ENCODE data around the gene KCNJ3.

The KCNJ3 gene

GRCh38 chr2:154709215-154709614 is 10.7 kb downstream of the KCNJ3 start:
- no peak for DNase-seq

GRCh38 chr2:154710078-154710477 is 11.6 kb downstream of the KCNJ3 start:
- no peak for DNase-seq

- no peak for DNase-seq
These were observed 12.2 kb downstream of the KCNJ3 start for GRCh38 chr2:154710685-154711084.

GRCh38 chr2:154713675-154714074 is 15.2 kb downstream of the KCNJ3 start:
- DNase-seq, result no peak

GRCh38 chr2:154720651-154721050 is 22.2 kb downstream of the KCNJ3 start:
- no peak for DNase-seq

- DNase-seq, result no peak
These were observed 25.8 kb downstream of the KCNJ3 start for GRCh38 chr2:154724194-154724797.

GRCh38 chr2:154740361-154740760 is 41.9 kb downstream of the KCNJ3 start:
- no peak for DNase-seq

- DNase-seq, result no peak
These were observed 60.4 kb downstream of the KCNJ3 start for GRCh38 chr2:154758871-154759270.

GRCh38 chr2:154762638-154763037 is 64.1 kb downstream of the KCNJ3 start:
- DNase-seq, result no peak

- no peak for DNase-seq
These were observed 73.3 kb downstream of the KCNJ3 start for GRCh38 chr2:154771664-154772284.

GRCh38 chr2:154776825-154777224 is 78.3 kb downstream of the KCNJ3 start:
- DNase-seq, result no peak

- no peak for DNase-seq
These were observed 95.9 kb downstream of the KCNJ3 start for GRCh38 chr2:154794406-154794805.

- DNase-seq, result no peak
These were observed 97.2 kb downstream of the KCNJ3 start for GRCh38 chr2:154795651-154796050.

- no peak for DNase-seq
These were observed 106.0 kb downstream of the KCNJ3 start for GRCh38 chr2:154804451-154804850.

GRCh38 chr2:154813636-154814035 is 115.1 kb downstream of the KCNJ3 start:
- DNase-seq, result no peak

GRCh38 chr2:154814856-154815255 is 116.4 kb downstream of the KCNJ3 start:
- DNase-seq, result no peak

GRCh38 chr2:154825358-154825757 is 126.9 kb downstream of the KCNJ3 start:
- no peak for DNase-seq

GRCh38 chr2:154826827-154827226 is 128.3 kb downstream of the KCNJ3 start:
- DNase-seq, result no peak

- DNase-seq, result no peak
These were observed 128.8 kb downstream of the KCNJ3 start for GRCh38 chr2:154827286-154827685.

GRCh38 chr2:154832711-154833110 is 134.2 kb downstream of the KCNJ3 start:
- DNase-seq, result no peak

GRCh38 chr2:154836632-154837031 is 138.1 kb downstream of the KCNJ3 start:
- DNase-seq, result no peak

- no peak for DNase-seq
These were observed 138.5 kb downstream of the KCNJ3 start for GRCh38 chr2:154837035-154837434.

- DNase-seq, result no peak
These were observed 146.0 kb downstream of the KCNJ3 start for GRCh38 chr2:154844513-154844912.

- DNase-seq, result no peak
These were observed 148.3 kb downstream of the KCNJ3 start for GRCh38 chr2:154846842-154847241.

- DNase-seq, result no peak
These were observed 151.0 kb downstream of the KCNJ3 start for GRCh38 chr2:154849482-154849881.

Measured in hematopoietic multipotent progenitor cell treated with erythropoietin and hydrocortisone succinate and interleukin-3 and kit ligand, for 4 days (in vitro differentiated cells).